ENCODE data around the gene ELMOD2.

Gene ELMOD2

GRCh38 chr4:140557831-140558435, 34.0 kb downstream of the ELMOD2 start:
- Histone ChIP-seq H3K27ac (ENCODE audit: low read length) (no peak overlapping the region), H3K9me3 (ENCODE audit: insufficient read depth, low read length) (no peaks in the 10 kb centered on the region), H3K27me3 (ENCODE audit: low read depth, low read length) (0 out of 2 replicates have a peak, but pooled peaks cover 8% of the 10 kb centered on the region), H3K4me3 (ENCODE audit: low read length) (no peak overlapping the region), H2AFZ (ENCODE audit: low read depth, low read length) (no peak overlapping the region), H3K4me1 (ENCODE audit: low read length) (peaks cover 15% of the 10 kb centered on the region), H3K79me2 (ENCODE audit: low read length) (no peaks in the 10 kb centered on the region), H3K36me3 (replicated peaks; ENCODE audit: low read depth, low read length) (peaks cover 5% of the 10 kb centered on the region), H3K4me2 (ENCODE audit: low read length) (no peak overlapping the region), H3K9ac (ENCODE audit: low read length) (no peak overlapping the region), H4K20me1 (ENCODE audit: insufficient read depth, low read length) (no peaks in the 10 kb centered on the region)
- no peak for TF ChIP-seq EZH2phosphoT487 (IDR thresholded peaks at IDR 0.05; ENCODE audit: low read depth)
- TF ChIP-seq, protein P1, sequence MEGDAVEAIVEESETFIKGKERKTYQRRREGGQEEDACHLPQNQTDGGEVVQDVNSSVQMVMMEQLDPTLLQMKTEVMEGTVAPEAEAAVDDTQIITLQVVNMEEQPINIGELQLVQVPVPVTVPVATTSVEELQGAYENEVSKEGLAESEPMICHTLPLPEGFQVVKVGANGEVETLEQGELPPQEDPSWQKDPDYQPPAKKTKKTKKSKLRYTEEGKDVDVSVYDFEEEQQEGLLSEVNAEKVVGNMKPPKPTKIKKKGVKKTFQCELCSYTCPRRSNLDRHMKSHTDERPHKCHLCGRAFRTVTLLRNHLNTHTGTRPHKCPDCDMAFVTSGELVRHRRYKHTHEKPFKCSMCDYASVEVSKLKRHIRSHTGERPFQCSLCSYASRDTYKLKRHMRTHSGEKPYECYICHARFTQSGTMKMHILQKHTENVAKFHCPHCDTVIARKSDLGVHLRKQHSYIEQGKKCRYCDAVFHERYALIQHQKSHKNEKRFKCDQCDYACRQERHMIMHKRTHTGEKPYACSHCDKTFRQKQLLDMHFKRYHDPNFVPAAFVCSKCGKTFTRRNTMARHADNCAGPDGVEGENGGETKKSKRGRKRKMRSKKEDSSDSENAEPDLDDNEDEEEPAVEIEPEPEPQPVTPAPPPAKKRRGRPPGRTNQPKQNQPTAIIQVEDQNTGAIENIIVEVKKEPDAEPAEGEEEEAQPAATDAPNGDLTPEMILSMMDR (IDR thresholded peaks at IDR 0.05; ENCODE audit: low read depth, low read length), result no peak

DNA sequence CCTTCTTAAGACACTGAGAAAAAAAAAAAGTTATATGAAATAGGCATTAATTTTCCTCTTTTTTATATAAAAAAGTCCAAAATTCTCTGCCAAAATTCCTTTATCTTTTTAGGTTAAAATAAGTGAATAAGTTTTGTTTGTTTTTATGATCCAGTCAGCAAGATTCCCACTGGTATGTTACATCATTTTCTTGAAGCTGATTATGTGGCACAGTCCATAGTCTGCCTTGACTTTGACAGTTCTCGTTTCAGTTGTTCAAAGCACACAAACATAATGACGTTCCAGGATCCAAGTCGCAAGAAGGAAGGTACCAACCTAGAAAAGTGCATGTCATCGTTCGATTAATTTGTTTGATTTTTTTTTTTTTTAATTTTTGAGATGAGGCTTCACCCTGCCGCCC, 35.7 kb downstream of the ELMOD2 start:
- Histone ChIP-seq H3K27me3 (ENCODE audit: low read depth, low read length) (0 out of 2 replicates have a peak, but pooled peaks cover 8% of the 10 kb centered on the region), H3K9me3 (ENCODE audit: insufficient read depth, low read length) (no peaks in the 10 kb centered on the region), H3K4me3 (ENCODE audit: low read length) (no peak overlapping the region), H3K4me1 (ENCODE audit: low read length) (peaks cover 15% of the 10 kb centered on the region), H3K27ac (ENCODE audit: low read length) (no peak overlapping the region), H3K4me2 (ENCODE audit: low read length) (no peak overlapping the region), H3K79me2 (ENCODE audit: low read length) (no peaks in the 10 kb centered on the region), H3K36me3 (replicated peaks; ENCODE audit: low read depth, low read length) (no peaks in the 10 kb centered on the region), H4K20me1 (ENCODE audit: insufficient read depth, low read length) (no peaks in the 10 kb centered on the region), H3K9ac (ENCODE audit: low read length) (no peak overlapping the region), H2AFZ (ENCODE audit: low read depth, low read length) (no peak overlapping the region)
- TF ChIP-seq, protein P1 (IDR thresholded peaks at IDR 0.05; ENCODE audit: low read depth, low read length), result no peak
- no peak for TF ChIP-seq EZH2phosphoT487 (IDR thresholded peaks at IDR 0.05; ENCODE audit: low read depth)

GRCh38 chr4:140568507-140569306, 44.7 kb downstream of the ELMOD2 start, which contains the start of gene UCP1:
Gene UCP1, minus strand, starts transcription at chr4:140568961. Its CDS starts 232 bp downstream, at chr4:140568729.
- Histone ChIP-seq H3K9me3 (ENCODE audit: insufficient read depth, low read length) (peaks cover 11% of the 10 kb centered on the region), H3K4me3 (ENCODE audit: low read length) (no peak within 1 kb of the TSS), H3K9ac (ENCODE audit: low read length) (no peak within 1 kb of the TSS), H3K27me3 (ENCODE audit: low read depth, low read length) (peaks cover 18% of the 10 kb centered on the region; the same call in 1 of the 2 replicates), H3K79me2 (ENCODE audit: low read length) (no peaks in the 10 kb centered on the region), H3K36me3 (replicated peaks; ENCODE audit: low read depth, low read length) (no peaks in the 10 kb centered on the region), H3K4me1 (ENCODE audit: low read length) (no peaks in the 10 kb centered on the region), H3K4me2 (ENCODE audit: low read length) (no peak within 1 kb of the TSS), H4K20me1 (ENCODE audit: insufficient read depth, low read length) (no peaks in the 10 kb centered on the region), H3K27ac (ENCODE audit: low read length) (no peak within 1 kb of the TSS), H2AFZ (ENCODE audit: low read depth, low read length) (no peak within 1 kb of the TSS)
- no peak for TF ChIP-seq EZH2phosphoT487 (IDR thresholded peaks at IDR 0.05; ENCODE audit: low read depth)
- TF ChIP-seq, protein P1 (IDR thresholded peaks at IDR 0.05; ENCODE audit: low read depth, low read length), result no peak

- H3K4me2 ChIP-seq (ENCODE audit: low read length), result no peak overlapping the region
- TF ChIP-seq, protein P1 (IDR thresholded peaks at IDR 0.05; ENCODE audit: low read depth, low read length), result no peak
- no peak for TF ChIP-seq EZH2phosphoT487 (IDR thresholded peaks at IDR 0.05; ENCODE audit: low read depth)
- peaks cover 18% of the 10 kb centered on the region; the same call in 1 of the 2 replicates for H3K27me3 ChIP-seq (ENCODE audit: low read depth, low read length)
Measured at GRCh38 chr4:140569307-140569638, 45.3 kb downstream of the ELMOD2 start.

More at GRCh38 chr4:140569307-140569638, 45.3 kb downstream of the ELMOD2 start:
- Histone ChIP-seq H2AFZ (ENCODE audit: low read depth, low read length) (no peak overlapping the region), H3K9me3 (ENCODE audit: insufficient read depth, low read length) (peaks cover 11% of the 10 kb centered on the region), H3K79me2 (ENCODE audit: low read length) (no peaks in the 10 kb centered on the region), H3K36me3 (replicated peaks; ENCODE audit: low read depth, low read length) (no peaks in the 10 kb centered on the region), H3K9ac (ENCODE audit: low read length) (no peak overlapping the region), H3K27ac (ENCODE audit: low read length) (no peak overlapping the region), H3K4me3 (ENCODE audit: low read length) (no peak overlapping the region), H4K20me1 (ENCODE audit: insufficient read depth, low read length) (no peaks in the 10 kb centered on the region), H3K4me1 (ENCODE audit: low read length) (no peaks in the 10 kb centered on the region)

All from OCI-LY3 (cell line).